Nephron progenitor cell (in vitro differentiated cells): ENCODE measurements around the gene DUSP15.

Experiments
- DNase-seq: peaks from one replicate; pipeline ENCODE4 v3.0.0; 2021
- H3K27ac Mint-ChIP-seq: 2 replicates; pipeline ENCODE4 v1.8.0; 2021; ENCODE audit warnings: mild to moderate bottlenecking, moderate library complexity, mixed read lengths
- H3K27me3 Mint-ChIP-seq: 2 replicates; pipeline ENCODE4 v1.8.0; 2021; ENCODE audit warnings: mild to moderate bottlenecking, low read depth, mixed read lengths; ENCODE audit not compliant: poor library complexity
- H3K36me3 Mint-ChIP-seq: 2 replicates; pipeline ENCODE4 v1.8.0; 2021; ENCODE audit warnings: low read depth, mixed read lengths
- H3K4me1 Mint-ChIP-seq: 2 replicates; pipeline ENCODE4 v1.8.0; 2021; ENCODE audit warnings: mixed read lengths
- H3K4me3 Mint-ChIP-seq: 2 replicates; pipeline ENCODE4 v1.8.0; 2021; ENCODE audit warnings: mild to moderate bottlenecking, moderate library complexity, mixed read lengths
- H3K9me3 Mint-ChIP-seq: 2 replicates; pipeline ENCODE4 v1.8.0; 2021; ENCODE audit warnings: mild to moderate bottlenecking, moderate library complexity, mixed read lengths
- CTCF ChIP-seq: fragments of 200-600 bp; sonication (generic); IDR thresholded peaks from 2 replicates; pipeline ENCODE4 v1.5.0; 2021; ENCODE audit warnings: antibody characterized with exemption

DUSP15 gene

GRCh38 chr20:31837896-31838397 is 32.4 kb downstream of the DUSP15 start:
- peaks cover 54% of the 10 kb centered on the region for H3K4me1 Mint-ChIP-seq
- no peaks in the 10 kb centered on the region for H3K27me3 Mint-ChIP-seq
- TF ChIP-seq CTCF, result no peak
- H3K36me3 Mint-ChIP-seq, result no peaks in the 10 kb centered on the region
- no peak for DNase-seq
- no peak overlapping the region for H3K27ac Mint-ChIP-seq
- no peaks in the 10 kb centered on the region for H3K9me3 Mint-ChIP-seq
- H3K4me3 Mint-ChIP-seq, result no peak overlapping the region

GRCh38 chr20:31836853-31837608 is 33.3 kb downstream of the DUSP15 start:
- Mint-ChIP-seq H3K27me3 (no peaks in the 10 kb centered on the region), H3K4me1 (peaks cover 45% of the 10 kb centered on the region), H3K9me3 (no peaks in the 10 kb centered on the region), H3K4me3 (no peak overlapping the region), H3K36me3 (no peaks in the 10 kb centered on the region), H3K27ac (no peak overlapping the region)
- DNase-seq, result no peak
- TF ChIP-seq CTCF, result no peak

DNA sequence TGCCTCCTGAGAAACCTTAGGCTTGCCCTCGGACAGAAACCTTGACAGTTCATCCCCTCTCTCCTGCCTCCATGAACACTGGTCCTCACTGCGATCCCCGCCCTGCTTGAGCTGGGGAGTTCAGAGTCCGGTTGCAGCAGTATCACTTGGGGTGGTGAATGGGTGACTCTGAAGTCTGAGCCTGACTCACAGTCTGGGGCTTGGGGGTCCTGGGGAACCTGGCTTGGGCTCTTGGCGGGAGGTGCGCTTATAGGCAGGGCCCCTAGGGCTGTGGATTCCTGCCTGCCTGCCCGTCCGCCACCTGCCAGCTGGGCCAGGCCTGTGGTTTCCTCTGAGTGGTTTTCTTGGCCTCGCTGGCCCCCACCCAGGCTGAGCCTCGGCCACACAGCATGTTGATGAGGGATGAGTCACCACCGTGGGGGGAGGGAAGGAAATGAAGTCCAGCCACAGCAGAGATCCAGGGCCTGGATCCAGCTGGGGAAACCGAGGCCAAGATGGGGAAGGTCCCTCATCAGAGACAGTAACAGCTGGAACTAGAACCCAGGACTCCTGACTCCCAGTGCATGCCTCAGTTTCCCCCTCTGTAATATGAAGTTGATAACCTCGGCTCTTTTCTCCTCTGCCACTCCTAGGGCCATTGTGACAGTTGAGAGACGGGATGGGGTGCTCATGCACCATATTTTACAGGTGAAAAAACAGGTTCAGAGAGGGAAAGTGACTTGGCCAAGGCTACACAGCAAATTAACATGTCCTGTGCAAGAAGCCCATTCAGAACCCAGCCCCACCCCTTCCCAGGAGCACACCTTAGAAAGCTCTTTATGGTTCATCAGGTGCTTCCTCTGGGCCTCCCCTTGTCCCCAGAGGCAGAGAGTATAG is 34.1 kb downstream of the DUSP15 start:
- TF ChIP-seq CTCF, result no peak
- no peak overlapping the region for H3K27ac Mint-ChIP-seq
- no peaks in the 10 kb centered on the region for H3K9me3 Mint-ChIP-seq
- H3K4me3 Mint-ChIP-seq, result no peak overlapping the region
- H3K27me3 Mint-ChIP-seq, result no peaks in the 10 kb centered on the region
- H3K36me3 Mint-ChIP-seq, result no peaks in the 10 kb centered on the region
- no peak for DNase-seq
- H3K4me1 Mint-ChIP-seq, result peaks cover 40% of the 10 kb centered on the region

GRCh38 chr20:31835554-31835953 is 34.8 kb downstream of the DUSP15 start:
- Mint-ChIP-seq H3K4me3 (no peak overlapping the region), H3K27ac (no peak overlapping the region), H3K27me3 (no peaks in the 10 kb centered on the region), H3K36me3 (no peaks in the 10 kb centered on the region), H3K9me3 (no peaks in the 10 kb centered on the region), H3K4me1 (peaks cover 34% of the 10 kb centered on the region)
- no peak for DNase-seq
- TF ChIP-seq CTCF, result no peak

DNA sequence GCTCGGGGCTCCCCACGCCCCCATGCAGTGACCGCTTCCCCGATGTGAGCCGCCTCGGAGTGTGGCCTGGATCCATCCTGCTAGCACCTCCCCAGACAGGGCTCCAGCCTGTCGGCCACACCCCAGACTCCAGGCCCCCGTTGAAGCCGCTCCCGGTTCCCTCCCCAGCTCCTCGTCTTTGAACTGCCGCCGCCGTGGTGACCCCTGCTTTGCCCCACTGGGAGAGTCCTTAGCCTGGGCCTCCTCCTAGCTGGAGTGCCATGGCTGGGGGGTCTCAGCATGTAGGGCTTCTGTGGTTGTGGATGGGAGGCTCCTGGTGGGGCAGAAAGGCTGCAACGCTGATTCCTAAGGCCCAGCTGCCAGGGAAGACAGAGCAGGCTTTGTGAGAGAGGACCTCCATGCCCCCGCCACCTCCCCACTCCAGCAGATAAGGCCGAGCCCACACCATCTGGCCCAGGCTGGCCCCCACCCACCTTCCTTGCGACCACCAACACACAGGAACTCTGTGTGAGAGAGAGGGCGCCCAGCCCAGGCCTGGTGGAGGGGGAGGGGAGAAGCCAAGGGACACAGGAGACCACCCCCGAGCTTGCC is 36.3 kb downstream of the DUSP15 start:
- no peak for DNase-seq
- Mint-ChIP-seq H3K36me3 (no peaks in the 10 kb centered on the region), H3K9me3 (no peaks in the 10 kb centered on the region), H3K4me1 (peaks cover 47% of the 10 kb centered on the region), H3K27me3 (no peaks in the 10 kb centered on the region), H3K27ac (no peak overlapping the region), H3K4me3 (no peak overlapping the region)
- TF ChIP-seq CTCF, result no peak
